ENCODE measurements around the gene IFRD2.
"Not testable (repeated sequence)": the region's sequence is repeated elsewhere in the genome, so short reads cannot be mapped to it uniquely, and the experiment has no call there.

The IFRD2 gene

GRCh38 chr3:50255251-50255615, 37.0 kb downstream of the IFRD2 start:
- ATAC-seq (replicated peaks) (no peak), DNase-seq (no peak)
- Mint-ChIP-seq H3K9me3 (no peaks in the 10 kb centered on the region), H3K27me3 (no peaks in the 10 kb centered on the region), H3K36me3 (peaks cover 41 to 56% of the 10 kb centered on the region in 2 donors), H3K27ac (peak overlapping the region; percentile 81), H3K4me3 (no peak overlapping the region), H3K4me1 (peaks cover 22 to 49% of the 10 kb centered on the region in 2 donors)

GRCh38 chr3:50254577-50255250, 37.5 kb downstream of the IFRD2 start:
- DNase-seq (no peak), ATAC-seq (replicated peaks) (no peak)
- Mint-ChIP-seq H3K9me3 (no peaks in the 10 kb centered on the region), H3K27me3 (no peaks in the 10 kb centered on the region), H3K27ac (peak overlapping the region; percentile 81), H3K4me3 (no peak overlapping the region), H3K4me1 (peaks cover 23 to 50% of the 10 kb centered on the region in 2 donors), H3K36me3 (peaks cover 43 to 57% of the 10 kb centered on the region in 2 donors)

GRCh38 chr3:50251220-50251619, 41.0 kb downstream of the IFRD2 start:
- H3K4me3 Mint-ChIP-seq = no peak overlapping the region

GRCh38 chr3:50250514-50250913, 41.7 kb downstream of the IFRD2 start:
- Mint-ChIP-seq H3K4me1 (peaks cover 37 to 77% of the 10 kb centered on the region in 2 donors), H3K27me3 (no peaks in the 10 kb centered on the region), H3K36me3 (peaks cover 26 to 39% of the 10 kb centered on the region in 2 donors), H3K9me3 (no peaks in the 10 kb centered on the region), H3K4me3 (no peak overlapping the region), H3K27ac (peak overlapping the region; percentile 33)
- DNase-seq (no peak), ATAC-seq (replicated peaks) (no peak)

More at GRCh38 chr3:50251220-50251619, 41.0 kb downstream of the IFRD2 start:
- DNase-seq (no peak), ATAC-seq (replicated peaks) (no peak)
- H3K4me1 Mint-ChIP-seq = peaks cover 32 to 70% of the 10 kb centered on the region in 2 donors
- H3K27ac Mint-ChIP-seq = peak overlapping the region; percentile 33
- no peaks in the 10 kb centered on the region for H3K9me3 Mint-ChIP-seq
- peaks cover 25 to 38% of the 10 kb centered on the region in 2 donors for H3K36me3 Mint-ChIP-seq
- H3K27me3 Mint-ChIP-seq = no peaks in the 10 kb centered on the region

- Mint-ChIP-seq H3K4me1 (peaks cover 40 to 83% of the 10 kb centered on the region in 2 donors), H3K4me3 (no peak overlapping the region), H3K36me3 (peaks cover 21 to 35% of the 10 kb centered on the region in 2 donors), H3K27ac (no peak overlapping the region), H3K27me3 (no peaks in the 10 kb centered on the region), H3K9me3 (no peaks in the 10 kb centered on the region)
- no peak for DNase-seq
- no peak for ATAC-seq (replicated peaks)
Observed at GRCh38 chr3:50249457-50249856, 42.8 kb downstream of the IFRD2 start.

GRCh38 chr3:50248387-50248786, 43.8 kb downstream of the IFRD2 start:
- ATAC-seq (replicated peaks) = no peak
- Mint-ChIP-seq H3K27me3 (no peaks in the 10 kb centered on the region), H3K27ac (peak overlapping the region; percentile 94), H3K4me1 (peaks cover 43 to 83% of the 10 kb centered on the region in 2 donors), H3K9me3 (no peaks in the 10 kb centered on the region), H3K4me3 (peak overlapping the region; percentile 27 to 55), H3K36me3 (peaks cover 18 to 34% of the 10 kb centered on the region in 2 donors)
- no peak for DNase-seq

GRCh38 chr3:50246517-50246954, 45.7 kb downstream of the IFRD2 start:
- peak overlapping the region; percentile 96 for H3K27ac Mint-ChIP-seq
- H3K4me1 Mint-ChIP-seq = peaks cover 55 to 98% of the 10 kb centered on the region in 2 donors
- DNase-seq (peak; percentile 70), ATAC-seq (replicated peaks) (peak; percentile 74 to 78)
- H3K9me3 Mint-ChIP-seq = no peaks in the 10 kb centered on the region
- H3K27me3 Mint-ChIP-seq = no peaks in the 10 kb centered on the region
- peak overlapping the region; percentile 86 to 87 for H3K4me3 Mint-ChIP-seq
- peaks cover 16 to 35% of the 10 kb centered on the region in 2 donors for H3K36me3 Mint-ChIP-seq

- Mint-ChIP-seq H3K27ac (peak overlapping the region; percentile 96), H3K4me3 (peak overlapping the region; percentile 86 to 87), H3K9me3 (no peaks in the 10 kb centered on the region), H3K27me3 (no peaks in the 10 kb centered on the region), H3K4me1 (peaks cover 55 to 98% of the 10 kb centered on the region in 2 donors), H3K36me3 (peaks cover 15 to 35% of the 10 kb centered on the region in 2 donors)
- ATAC-seq (replicated peaks) (peak; percentile 85 to 88), DNase-seq (peak; percentile 78)
Observed at GRCh38 chr3:50245831-50246516, 46.3 kb downstream of the IFRD2 start.

GRCh38 chr3:50245251-50245745, 46.9 kb downstream of the IFRD2 start:
- peaks cover 53 to 98% of the 10 kb centered on the region in 2 donors for H3K4me1 Mint-ChIP-seq
- H3K27ac Mint-ChIP-seq = peak overlapping the region; percentile 96
- no peak for ATAC-seq (replicated peaks)
- peaks cover 14 to 32% of the 10 kb centered on the region in 2 donors for H3K36me3 Mint-ChIP-seq
- DNase-seq = no peak
- H3K27me3 Mint-ChIP-seq = no peaks in the 10 kb centered on the region
- no peaks in the 10 kb centered on the region for H3K9me3 Mint-ChIP-seq
- peak overlapping the region; percentile 86 to 87 for H3K4me3 Mint-ChIP-seq

GRCh38 chr3:50244813-50245212, 47.4 kb downstream of the IFRD2 start:
- H3K9me3 Mint-ChIP-seq; ATAC-seq (replicated peaks); H3K27me3 Mint-ChIP-seq; DNase-seq: not testable (repeated sequence)
- H3K27ac Mint-ChIP-seq = peak overlapping the region; percentile 96
- peak overlapping the region; percentile 86 to 87 for H3K4me3 Mint-ChIP-seq
- H3K4me1 Mint-ChIP-seq = peaks cover 53 to 98% of the 10 kb centered on the region in 2 donors
- H3K36me3 Mint-ChIP-seq = peaks cover 15 to 34% of the 10 kb centered on the region in 2 donors

GRCh38 chr3:50243543-50243895, 48.7 kb downstream of the IFRD2 start:
- H3K36me3 Mint-ChIP-seq = peaks cover 21 to 38% of the 10 kb centered on the region in 2 donors

GRCh38 chr3:50242851-50243542, 49.2 kb downstream of the IFRD2 start:
- Mint-ChIP-seq H3K36me3 (peaks cover 24 to 38% of the 10 kb centered on the region in 2 donors), H3K27ac (peak overlapping the region; percentile 97), H3K4me3 (peak overlapping the region; percentile 83 to 85), H3K4me1 (peaks cover 62 to 98% of the 10 kb centered on the region in 2 donors), H3K27me3 (no peaks in the 10 kb centered on the region), H3K9me3 (no peaks in the 10 kb centered on the region)
- DNase-seq = peak; percentile 55
- peak; percentile 39 to 47 for ATAC-seq (replicated peaks)

More at GRCh38 chr3:50243543-50243895, 48.7 kb downstream of the IFRD2 start:
- peaks cover 64 to 98% of the 10 kb centered on the region in 2 donors for H3K4me1 Mint-ChIP-seq
- peak overlapping the region; percentile 32 to 85 for H3K4me3 Mint-ChIP-seq
- H3K27me3 Mint-ChIP-seq = no peaks in the 10 kb centered on the region
- no peaks in the 10 kb centered on the region for H3K9me3 Mint-ChIP-seq
- ATAC-seq (replicated peaks) (no peak), DNase-seq (no peak)
- H3K27ac Mint-ChIP-seq = peak overlapping the region; percentile 97

- Mint-ChIP-seq H3K4me1 (peaks cover 61 to 100% of the 10 kb centered on the region in 2 donors), H3K27ac (peak overlapping the region; percentile 97), H3K27me3 (no peaks in the 10 kb centered on the region), H3K4me3 (peak overlapping the region; percentile 83 to 85), H3K9me3 (no peaks in the 10 kb centered on the region), H3K36me3 (peaks cover 30 to 44% of the 10 kb centered on the region in 2 donors)
- no peak for ATAC-seq (replicated peaks)
- no peak for DNase-seq
Observed at GRCh38 chr3:50242381-50242770, 49.9 kb downstream of the IFRD2 start.
